ENCODE data around the gene CHD9.

CHD9 gene

GRCh38 chr16:53191413-53191812 is 136.6 kb downstream of the CHD9 start:
- in situ Hi-C loops (cut with MboI; ENCODE audit: low sequenced_read_pairs): no loop called here

GRCh38 chr16:53198933-53199332 is 144.1 kb downstream of the CHD9 start:
- in situ Hi-C loops (cut with MboI; ENCODE audit: low sequenced_read_pairs): no loop called here

GRCh38 chr16:53201900-53202299 is 147.1 kb downstream of the CHD9 start:
- in situ Hi-C loops (cut with MboI; ENCODE audit: low sequenced_read_pairs): no loop called here

- in situ Hi-C loops (cut with MboI; ENCODE audit: low sequenced_read_pairs): no loop called here
Observed at GRCh38 chr16:53202398-53202797, 147.6 kb downstream of the CHD9 start.

GRCh38 chr16:53207810-53208752 is 153.3 kb downstream of the CHD9 start:
- in situ Hi-C loops (cut with MboI; ENCODE audit: low sequenced_read_pairs): no loop called here

GRCh38 chr16:53209429-53209828 is 154.6 kb downstream of the CHD9 start:
- in situ Hi-C loops (cut with MboI; ENCODE audit: low sequenced_read_pairs): no loop called here

- in situ Hi-C loops (cut with MboI; ENCODE audit: low sequenced_read_pairs): no loop called here
Observed at GRCh38 chr16:53209877-53210276, 155.1 kb downstream of the CHD9 start.

- in situ Hi-C loops (cut with MboI; ENCODE audit: low sequenced_read_pairs): no loop called here
Observed at GRCh38 chr16:53211253-53211652, 156.5 kb downstream of the CHD9 start.

- in situ Hi-C loops (cut with MboI; ENCODE audit: low sequenced_read_pairs): no loop called here
Observed at GRCh38 chr16:53212893-53213223, 158.1 kb downstream of the CHD9 start.

GRCh38 chr16:53213542-53213941 is 158.8 kb downstream of the CHD9 start:
- in situ Hi-C loops (cut with MboI; ENCODE audit: low sequenced_read_pairs): no loop called here

GRCh38 chr16:53216798-53217197 is 162.0 kb downstream of the CHD9 start:
- in situ Hi-C loops (cut with MboI; ENCODE audit: low sequenced_read_pairs): no loop called here

GRCh38 chr16:53219371-53219770 is 164.6 kb downstream of the CHD9 start:
- in situ Hi-C loops (cut with MboI; ENCODE audit: low sequenced_read_pairs): no loop called here

- in situ Hi-C loops (cut with MboI; ENCODE audit: low sequenced_read_pairs): no loop called here
Observed at GRCh38 chr16:53219795-53220454, 165.1 kb downstream of the CHD9 start.

- in situ Hi-C loops (cut with MboI; ENCODE audit: low sequenced_read_pairs): no loop called here
Observed at GRCh38 chr16:53220585-53220984, 165.8 kb downstream of the CHD9 start.

- in situ Hi-C loops (cut with MboI; ENCODE audit: low sequenced_read_pairs): no loop called here
Observed at GRCh38 chr16:53224951-53225533, 170.3 kb downstream of the CHD9 start.

- in situ Hi-C loops (cut with MboI; ENCODE audit: low sequenced_read_pairs): no loop called here
Observed at GRCh38 chr16:53232826-53233529, 178.2 kb downstream of the CHD9 start.

GRCh38 chr16:53234836-53235235 is 180.0 kb downstream of the CHD9 start:
- in situ Hi-C loops (cut with MboI; ENCODE audit: low sequenced_read_pairs): no loop called here

- in situ Hi-C loops (cut with MboI; ENCODE audit: low sequenced_read_pairs): no loop called here
Observed at GRCh38 chr16:53235851-53236250, 181.1 kb downstream of the CHD9 start.

- in situ Hi-C loops (cut with MboI; ENCODE audit: low sequenced_read_pairs): no loop called here
Observed at GRCh38 chr16:53249331-53249730, 194.5 kb downstream of the CHD9 start.

- in situ Hi-C loops (cut with MboI; ENCODE audit: low sequenced_read_pairs): no loop called here
Observed at GRCh38 chr16:53257001-53257400, 202.2 kb downstream of the CHD9 start.

GRCh38 chr16:53258809-53259208 is 204.0 kb downstream of the CHD9 start:
- in situ Hi-C loops (cut with MboI; ENCODE audit: low sequenced_read_pairs): no loop called here
